NCI-H2227 (cell line): Measurements from ENCODE around the gene KCTD17.

Source experiments
- DNase-seq: peaks from one replicate; lab custom pipeline; 2025; ENCODE audit not compliant: unreplicated experiment; lab: John Stamatoyannopoulos, UW

KCTD17 gene

GRCh38 chr22:37101311-37102066 is 49.9 kb downstream of the KCTD17 start:
- no peak for DNase-seq

- DNase-seq = no peak
Measured at GRCh38 chr22:37103151-37103550, 51.6 kb downstream of the KCTD17 start.

- no peak for DNase-seq
Measured at GRCh38 chr22:37103656-37104452, 52.3 kb downstream of the KCTD17 start.

GRCh38 chr22:37105154-37105553 is 53.6 kb downstream of the KCTD17 start:
- no peak for DNase-seq

GRCh38 chr22:37105990-37106389 is 54.4 kb downstream of the KCTD17 start:
- no peak for DNase-seq

GRCh38 chr22:37107816-37108621 is 56.5 kb downstream of the KCTD17 start:
- no peak for DNase-seq

GRCh38 chr22:37109242-37109917 is 57.8 kb downstream of the KCTD17 start, which contains the start of gene TMPRSS6:
TMPRSS6 (minus strand) TSS chr22:37109713; CDS start chr22:37103417, 6,296 bp downstream.
- no peak for DNase-seq

GRCh38 chr22:37111156-37111717 is 59.7 kb downstream of the KCTD17 start:
- DNase-seq = no peak

- DNase-seq = no peak
Measured at GRCh38 chr22:37112084-37112728, 60.7 kb downstream of the KCTD17 start.
